Hematopoietic multipotent progenitor cell treated with erythropoietin and hydrocortisone succinate and interleukin-3 and kit ligand, for 17 days (in vitro differentiated cells): Measurements from ENCODE around the gene AOC1.
"Not testable (repeated sequence)": the region's sequence is repeated elsewhere in the genome, so short reads cannot be mapped to it uniquely, and the experiment has no call there.

ENCODE experiments used
- DNase-seq: peaks from one replicate; pipeline ENCODE4 v3.0.0-alpha.2; 2015; ENCODE audit warnings: low spot score

AOC1 gene, protein sequence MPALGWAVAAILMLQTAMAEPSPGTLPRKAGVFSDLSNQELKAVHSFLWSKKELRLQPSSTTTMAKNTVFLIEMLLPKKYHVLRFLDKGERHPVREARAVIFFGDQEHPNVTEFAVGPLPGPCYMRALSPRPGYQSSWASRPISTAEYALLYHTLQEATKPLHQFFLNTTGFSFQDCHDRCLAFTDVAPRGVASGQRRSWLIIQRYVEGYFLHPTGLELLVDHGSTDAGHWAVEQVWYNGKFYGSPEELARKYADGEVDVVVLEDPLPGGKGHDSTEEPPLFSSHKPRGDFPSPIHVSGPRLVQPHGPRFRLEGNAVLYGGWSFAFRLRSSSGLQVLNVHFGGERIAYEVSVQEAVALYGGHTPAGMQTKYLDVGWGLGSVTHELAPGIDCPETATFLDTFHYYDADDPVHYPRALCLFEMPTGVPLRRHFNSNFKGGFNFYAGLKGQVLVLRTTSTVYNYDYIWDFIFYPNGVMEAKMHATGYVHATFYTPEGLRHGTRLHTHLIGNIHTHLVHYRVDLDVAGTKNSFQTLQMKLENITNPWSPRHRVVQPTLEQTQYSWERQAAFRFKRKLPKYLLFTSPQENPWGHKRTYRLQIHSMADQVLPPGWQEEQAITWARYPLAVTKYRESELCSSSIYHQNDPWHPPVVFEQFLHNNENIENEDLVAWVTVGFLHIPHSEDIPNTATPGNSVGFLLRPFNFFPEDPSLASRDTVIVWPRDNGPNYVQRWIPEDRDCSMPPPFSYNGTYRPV

DNA sequence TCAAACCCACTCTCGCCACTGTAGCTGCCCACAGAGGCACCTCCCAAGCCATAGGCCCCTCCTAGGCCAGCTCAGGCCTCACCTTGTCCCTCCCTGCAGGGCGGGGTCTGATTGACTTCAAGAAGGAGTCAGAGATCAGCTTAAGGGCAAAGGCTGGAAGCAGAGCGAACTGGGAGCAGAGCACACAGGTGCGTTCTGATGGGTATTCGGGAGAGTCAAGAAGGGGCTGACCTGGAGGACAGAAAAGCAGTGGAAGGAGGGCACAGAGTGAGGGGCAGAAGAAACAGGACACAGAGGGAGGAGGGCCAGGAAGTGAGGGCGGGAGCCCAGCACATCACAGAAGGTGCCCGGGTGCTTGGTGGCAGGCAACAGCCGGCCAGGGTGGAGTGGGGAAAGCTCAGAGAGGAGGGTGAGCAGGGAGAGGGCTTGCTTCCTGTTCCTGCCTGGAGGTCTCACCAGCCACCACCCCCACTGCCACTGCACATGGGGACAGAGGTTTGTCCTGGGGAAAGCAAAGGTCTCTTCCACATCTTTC is at the start of gene AOC1:
Gene AOC1, plus strand, starts transcription at position 147 of the 535 bp plus-strand sequence. CDS start 3,954 bp downstream, outside the sequence.
- no peak for DNase-seq

DNA sequence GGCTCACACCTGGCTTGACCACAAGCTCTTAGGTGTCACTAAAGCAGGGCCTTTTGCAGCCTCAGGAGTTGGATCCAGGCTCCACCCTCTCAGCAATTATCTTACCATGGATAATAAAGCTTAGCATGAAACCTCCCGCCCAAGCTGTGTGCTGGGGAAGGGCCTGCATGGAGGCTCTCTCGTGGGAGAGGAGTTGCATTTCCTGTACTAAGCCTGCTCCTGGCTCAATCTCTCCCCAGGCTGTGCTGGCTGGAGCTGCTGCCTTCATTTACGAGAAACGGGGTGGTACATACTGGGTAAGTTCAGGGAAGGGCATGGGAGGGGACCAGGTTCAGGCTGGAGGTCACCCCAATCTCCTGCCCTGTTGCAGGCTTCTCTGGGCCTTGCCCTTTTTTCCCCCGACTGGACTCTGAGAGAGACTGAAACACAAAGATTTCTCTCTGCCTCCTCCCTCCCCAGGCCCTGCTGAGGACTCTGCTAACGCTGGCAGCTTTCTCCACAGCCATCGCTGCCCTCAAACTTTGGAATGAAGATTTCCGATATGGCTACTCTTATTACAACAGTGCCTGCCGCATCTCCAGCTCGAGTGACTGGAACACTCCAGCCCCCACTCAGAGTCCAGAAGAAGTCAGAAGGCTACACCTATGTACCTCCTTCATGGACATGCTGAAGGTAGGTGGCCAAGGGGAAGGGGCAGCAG is 49.0 kb upstream of the AOC1 start:
- DNase-seq = no peak

DNA sequence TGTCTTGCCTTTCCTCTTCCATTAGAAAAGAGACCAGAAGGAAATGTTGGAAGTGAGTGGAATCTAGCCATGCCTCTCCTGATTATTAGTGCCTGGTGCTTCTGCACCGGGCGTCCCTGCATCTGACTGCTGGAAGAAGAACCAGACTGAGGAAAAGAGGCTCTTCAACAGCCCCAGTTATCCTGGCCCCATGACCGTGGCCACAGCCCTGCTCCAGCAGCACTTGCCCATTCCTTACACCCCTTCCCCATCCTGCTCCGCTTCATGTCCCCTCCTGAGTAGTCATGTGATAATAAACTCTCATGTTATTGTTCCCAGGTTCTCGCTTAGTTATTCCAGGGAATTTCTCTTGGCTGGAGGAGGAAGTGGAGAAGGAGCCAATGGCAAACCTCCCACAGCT is 47.5 kb upstream of the AOC1 start:
- no peak for DNase-seq

DNA sequence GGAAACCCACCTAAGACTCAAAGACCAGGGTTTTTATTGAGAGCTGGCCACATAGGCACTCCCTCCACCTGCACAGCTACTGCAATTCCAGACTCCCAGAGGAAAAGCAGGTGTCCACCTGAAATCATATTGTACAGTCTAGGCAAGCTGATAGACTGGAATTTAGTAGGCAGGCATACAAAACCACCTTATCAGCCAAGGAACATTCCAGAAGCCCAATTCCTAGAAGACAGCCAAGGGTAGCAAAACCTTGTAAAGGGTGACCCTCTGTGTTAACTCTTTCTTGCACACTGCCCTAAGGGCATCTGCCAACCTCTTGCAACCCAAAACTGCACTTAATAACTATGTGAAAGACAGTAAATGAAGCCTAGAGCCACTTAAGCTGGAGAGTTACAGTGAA is 46.5 kb upstream of the AOC1 start:
- no peak for DNase-seq

DNA sequence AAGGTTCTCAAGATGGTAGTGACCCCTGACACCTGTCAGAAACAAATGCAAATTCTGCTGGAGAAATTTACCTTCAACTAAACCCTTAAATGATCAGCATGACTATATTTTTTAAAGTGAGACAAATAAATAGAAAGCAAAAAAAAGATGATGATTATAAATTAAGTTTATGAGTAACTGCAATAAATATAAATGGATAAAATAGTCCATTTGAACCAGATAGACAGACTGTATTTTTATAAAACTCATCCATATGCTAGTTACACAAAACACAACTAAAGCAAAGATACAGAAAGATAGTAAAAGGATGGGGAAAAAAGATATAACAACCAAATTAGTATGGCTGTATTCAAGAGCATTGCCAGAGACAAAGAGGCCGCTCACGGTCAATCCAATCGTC is 45.9 kb upstream of the AOC1 start:
- no peak for DNase-seq

DNA sequence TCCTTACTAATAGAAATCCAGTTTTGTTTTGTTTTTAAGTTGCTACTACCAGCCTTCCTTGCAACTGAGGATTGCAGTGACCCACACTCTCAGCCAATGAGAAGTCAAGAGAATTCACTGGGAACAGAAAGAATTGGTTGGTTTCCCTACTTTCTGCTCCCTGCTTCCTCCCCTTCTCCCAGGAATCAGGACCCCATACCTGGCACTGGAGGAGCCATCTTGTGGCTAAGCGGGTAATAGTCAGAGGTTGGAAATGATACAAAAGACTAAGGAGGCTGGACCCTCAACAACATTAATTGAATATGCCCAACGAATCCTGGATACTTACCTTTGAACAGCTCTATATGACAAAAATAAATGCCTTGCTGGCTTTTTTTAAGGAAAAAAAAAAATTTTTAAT is 45.5 kb upstream of the AOC1 start:
- DNase-seq = no peak

DNA sequence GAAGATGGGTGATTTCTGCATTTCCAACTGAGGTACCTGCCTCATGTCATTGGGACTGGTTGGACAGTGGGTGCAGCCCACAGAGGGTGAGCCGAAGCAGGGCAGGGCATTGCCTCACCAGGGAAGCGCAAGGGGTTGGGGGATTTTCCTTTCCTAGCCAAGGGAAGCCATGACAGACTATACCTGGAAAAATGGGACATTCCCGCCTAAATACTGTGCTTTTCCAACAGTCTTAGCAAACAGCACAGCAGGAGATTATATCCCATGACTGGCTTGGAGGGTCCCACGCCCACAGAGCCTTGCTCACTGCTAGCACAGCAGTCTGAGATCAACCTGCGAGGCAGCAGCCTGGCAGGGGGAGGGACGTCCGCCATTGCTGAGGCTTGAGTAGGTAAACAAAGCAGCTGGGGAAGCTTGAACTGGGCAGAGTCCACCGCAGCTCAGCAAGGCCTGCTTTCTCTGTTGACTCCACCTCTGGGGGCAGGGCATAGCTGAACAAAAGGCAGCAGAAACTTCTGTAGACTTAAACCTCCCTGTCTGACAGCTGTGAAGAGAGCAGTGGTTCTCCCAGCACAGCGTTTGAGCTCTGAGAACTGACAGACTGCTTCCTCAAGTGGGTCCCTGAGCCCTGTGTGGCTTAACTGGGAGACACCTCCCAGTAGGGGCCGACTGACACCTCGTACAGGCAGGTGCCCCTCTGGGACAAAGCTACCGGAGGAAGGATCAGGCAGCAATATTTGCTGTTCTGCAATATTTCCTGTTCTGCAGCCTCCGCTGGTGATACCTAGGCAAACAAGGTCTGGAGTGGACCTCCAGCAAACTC is 44.5 kb upstream of the AOC1 start:
- not testable (repeated sequence) for DNase-seq

DNA sequence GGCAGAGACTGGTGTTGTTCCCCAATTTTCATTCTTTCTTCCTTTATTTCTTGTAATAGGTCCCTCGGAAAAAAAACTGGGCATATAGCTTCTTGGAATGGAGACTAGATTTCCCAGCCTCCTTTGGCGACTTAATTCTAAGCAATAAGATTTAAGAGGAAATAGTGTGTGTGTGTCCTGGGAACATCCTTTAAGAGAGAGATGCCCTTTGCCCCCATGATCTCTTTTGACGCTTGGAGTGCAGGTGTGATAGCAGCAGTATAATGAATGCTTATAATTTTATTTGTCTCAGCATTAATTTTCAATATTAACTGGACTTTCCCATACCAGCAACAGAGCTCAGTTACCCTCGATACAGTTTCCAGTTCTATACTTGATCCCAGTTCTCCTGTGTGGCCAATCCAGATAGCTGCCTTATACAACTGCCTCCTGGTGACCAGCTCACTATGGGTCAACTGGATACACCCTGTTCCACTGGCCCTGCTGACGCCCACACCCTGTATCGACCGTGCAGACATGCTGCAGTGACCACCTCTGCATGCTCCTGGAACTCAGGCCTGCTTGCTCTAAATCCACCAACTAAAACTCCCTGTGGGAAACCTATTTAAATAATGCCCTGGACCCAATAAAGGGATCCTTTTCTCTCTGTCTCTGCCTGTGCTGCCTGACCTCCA is 37.9 kb upstream of the AOC1 start:
- DNase-seq = no peak

DNA sequence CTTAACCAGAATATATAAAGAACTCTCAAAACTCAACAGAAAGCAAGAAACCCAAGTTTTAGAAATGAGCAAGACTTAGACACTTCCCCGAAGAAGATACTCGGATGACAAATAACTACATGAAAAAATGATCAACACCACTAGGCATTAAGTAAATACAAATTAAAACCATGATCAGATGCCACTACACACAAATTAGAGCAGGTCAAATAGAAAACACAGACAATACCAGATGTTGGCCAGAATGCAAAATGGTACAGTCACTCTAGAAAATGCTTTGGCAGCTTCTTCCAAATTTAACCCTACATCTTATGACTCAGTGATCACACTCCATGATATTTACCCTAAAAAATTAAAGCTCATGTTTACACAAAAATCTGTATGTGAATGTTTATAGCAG is 33.3 kb upstream of the AOC1 start:
- no peak for DNase-seq

DNA sequence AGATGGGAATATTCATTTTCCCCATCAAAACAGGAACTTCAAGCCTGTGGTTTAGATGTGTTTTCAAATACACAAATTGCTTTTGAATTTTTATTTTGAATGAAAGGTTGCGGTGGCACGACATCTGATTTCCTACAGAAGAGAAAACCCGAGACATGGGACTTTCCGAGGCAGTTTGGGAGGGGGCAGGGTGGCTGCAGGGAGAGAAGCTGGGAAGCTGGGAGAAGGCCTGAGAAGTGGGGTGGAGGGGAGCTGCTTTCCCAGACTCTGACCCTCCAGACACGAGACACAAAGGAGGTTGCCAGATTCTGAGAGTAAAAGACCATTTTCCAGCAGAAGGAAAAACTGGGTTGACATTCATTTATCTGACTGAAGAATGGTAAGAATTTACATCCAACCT is 32.2 kb upstream of the AOC1 start:
- no peak for DNase-seq

DNA sequence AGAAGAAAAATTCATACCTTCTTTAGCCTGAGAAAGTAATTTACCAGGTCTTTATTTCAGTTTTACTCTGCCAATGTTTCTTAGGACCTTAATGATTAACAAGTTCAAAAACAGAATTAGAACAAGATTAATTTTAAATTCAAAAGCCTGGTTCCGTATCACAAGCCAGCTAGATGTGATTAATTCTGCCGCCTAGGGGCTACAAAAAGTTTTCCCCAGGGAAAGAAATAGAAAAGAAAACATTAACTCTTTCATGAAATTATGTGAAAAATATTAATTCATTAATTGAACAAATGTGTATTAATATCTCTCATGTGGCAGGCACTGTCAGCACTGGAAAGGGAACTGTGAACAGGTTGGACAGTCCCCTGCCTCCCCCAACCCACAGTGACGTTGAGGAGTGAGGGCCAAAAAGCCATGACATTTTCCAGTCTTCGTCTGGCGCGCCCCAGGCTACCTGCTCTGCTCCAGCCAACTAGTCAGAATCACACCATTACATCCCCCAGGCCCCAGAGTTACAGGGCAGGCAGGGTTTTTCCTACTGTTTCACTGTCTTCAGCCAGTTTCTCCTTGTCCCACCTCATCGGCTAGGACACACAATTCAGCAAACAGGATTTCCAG is 31.6 kb upstream of the AOC1 start:
- no peak for DNase-seq

DNA sequence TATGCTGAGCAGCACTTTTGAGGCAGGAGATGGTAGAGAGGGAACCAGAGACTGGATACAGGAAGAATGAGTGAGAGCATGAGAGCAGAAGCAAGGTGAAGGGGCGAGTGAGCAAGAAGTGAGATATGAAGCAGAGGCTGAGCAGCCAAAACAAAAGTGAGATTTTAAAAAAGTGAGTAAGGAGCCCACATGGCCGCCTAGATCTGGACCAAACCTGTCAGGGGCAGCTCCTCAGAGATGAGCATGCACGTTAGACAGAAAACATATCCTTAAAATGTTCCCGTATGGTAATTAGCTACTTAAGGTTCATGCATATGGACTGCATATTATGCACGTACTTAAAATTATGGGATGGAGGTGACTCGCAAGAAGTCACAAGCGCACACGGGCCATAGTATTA is 29.3 kb upstream of the AOC1 start:
- no peak for DNase-seq

DNA sequence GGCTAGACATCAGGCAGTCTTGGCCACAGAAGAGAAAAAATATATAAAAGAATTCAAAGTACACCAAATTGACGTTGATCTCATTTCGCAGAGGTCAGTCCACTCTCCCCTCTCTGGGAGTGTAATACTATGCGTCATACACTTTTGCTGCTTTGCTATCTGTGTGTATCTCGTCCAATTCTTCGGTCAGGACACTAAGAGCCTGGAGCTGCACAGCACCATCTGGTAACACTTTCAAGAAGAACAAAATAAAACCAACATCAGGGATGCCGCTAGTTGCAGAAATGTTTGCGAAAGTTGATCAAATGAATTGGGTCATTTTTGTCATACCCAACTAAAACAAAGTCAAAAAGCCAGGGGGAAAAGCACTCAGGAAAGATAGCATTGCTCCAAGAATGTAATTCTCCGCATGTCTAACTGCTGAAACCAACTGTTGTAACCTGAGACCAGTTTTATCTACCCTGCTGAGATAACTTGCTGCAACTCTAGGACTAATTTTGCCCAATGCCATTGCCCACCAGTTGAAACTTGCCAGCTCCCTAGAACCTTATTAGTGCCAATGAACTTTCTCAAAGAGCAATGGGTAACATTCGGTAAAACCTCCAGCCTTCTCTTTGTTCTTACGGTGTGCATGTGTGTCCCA is 28.7 kb upstream of the AOC1 start:
- DNase-seq = no peak

DNA sequence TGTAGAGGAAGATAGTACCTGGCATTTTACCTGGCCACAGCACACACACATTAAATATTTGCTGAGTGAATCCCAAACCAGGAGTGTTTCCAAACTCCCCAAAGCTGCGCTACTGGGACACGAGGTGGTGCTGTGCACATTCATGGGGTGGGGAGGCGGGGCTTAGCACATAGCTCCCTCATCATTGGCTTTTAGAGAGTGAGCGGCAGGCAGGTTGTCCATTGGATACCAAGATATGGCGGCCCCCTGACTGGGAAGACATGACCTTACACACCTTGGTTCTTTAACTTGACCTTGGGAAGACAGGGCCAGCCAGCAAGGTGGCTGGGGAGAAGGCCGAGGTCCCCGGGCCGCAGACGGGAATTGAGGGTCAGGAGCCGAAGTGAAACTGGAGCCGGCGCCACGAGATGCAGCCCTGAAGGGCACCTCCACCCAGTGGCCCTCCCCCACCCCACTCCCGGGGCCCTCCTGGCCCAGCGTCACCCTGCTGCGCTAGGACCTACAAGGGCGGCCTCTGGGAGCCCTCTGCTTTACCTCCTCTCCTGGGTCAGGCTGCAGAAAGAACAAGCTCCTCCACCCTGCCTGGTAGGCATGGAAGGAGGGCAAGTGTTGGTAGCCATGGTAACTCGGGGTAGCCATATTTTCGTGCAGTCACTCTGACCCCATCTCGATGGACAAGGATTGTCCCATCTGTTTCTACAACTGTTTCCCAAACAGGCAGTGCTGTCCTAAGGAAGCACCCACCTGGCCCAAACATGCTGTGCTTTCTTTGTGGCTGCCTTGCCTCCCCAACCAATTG is 27.7 kb upstream of the AOC1 start:
- DNase-seq = no peak

DNA sequence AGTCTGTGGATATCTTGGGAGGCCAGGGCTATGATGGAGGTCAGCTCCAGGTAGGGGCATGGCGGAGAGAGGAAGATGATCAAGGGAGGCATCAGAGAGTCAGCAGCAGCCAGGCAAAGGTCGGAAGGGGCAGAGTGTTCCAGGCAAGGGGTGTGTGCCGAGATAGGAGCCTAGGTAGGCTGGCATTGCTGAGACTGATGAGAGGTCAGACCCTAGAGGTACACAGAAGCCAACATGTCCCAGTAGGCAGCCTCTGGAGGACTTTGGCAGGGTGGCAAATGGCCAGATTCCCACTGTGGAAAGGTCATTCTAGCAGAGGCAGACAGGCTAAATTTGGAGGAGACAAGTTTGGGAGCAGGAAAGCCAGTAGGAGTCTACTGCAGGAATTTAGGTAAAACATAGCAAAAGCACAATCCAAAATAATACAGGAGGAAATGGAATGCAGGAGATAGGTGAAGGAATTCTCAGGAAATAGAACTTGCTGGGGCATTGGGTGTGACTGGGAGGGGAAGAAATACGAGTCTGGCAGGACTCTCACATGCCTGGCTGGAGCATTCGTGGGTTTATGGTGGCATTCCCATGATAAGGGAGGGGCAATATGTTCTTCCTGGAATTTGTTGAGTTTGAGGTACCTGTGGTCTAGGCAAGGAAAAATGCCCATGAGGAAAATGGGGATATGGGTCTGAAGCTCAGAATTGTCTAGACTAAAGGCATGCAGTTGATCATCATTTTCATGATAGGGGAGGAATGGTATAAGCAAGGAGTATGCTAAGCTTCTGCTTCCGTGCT is 26.1 kb upstream of the AOC1 start:
- DNase-seq = no peak

DNA sequence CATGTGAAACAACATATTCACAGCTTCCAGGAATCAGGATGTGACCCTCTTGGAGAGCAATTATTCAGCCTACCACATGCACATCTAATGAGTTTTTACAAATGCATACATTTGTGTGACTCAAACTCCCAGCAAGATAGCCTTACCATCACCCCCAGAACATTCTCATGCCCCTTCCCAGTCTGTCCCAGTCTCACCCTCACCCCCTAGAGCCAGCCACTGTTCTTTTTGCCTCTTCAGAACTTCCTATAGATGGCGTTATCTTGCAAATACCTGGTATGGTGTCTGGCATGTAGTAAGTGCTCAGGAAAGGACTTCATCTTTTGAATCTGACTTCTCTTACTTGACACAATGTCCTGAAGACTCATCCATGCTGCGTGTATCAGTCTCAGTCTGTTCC is 23.9 kb upstream of the AOC1 start:
- no peak for DNase-seq

DNA sequence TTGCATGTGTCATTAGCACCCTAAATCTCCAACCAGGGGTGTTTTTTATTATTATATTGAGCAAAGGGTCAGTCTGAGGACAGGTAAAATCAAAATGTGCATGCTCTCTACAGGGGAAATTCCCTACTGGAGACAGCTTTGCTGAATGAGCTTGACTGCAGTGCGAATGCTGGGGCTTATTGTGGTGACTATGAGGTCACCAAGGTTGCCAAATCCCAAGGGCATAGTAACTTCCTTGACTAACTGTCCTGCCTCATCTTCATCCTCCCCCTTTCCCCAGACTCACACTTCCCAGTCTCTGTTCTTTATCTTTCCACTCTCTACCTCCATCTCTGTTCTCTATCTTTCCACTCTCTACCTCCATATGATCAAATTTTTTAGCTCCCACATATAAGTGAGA is 22.9 kb upstream of the AOC1 start:
- no peak for DNase-seq

DNA sequence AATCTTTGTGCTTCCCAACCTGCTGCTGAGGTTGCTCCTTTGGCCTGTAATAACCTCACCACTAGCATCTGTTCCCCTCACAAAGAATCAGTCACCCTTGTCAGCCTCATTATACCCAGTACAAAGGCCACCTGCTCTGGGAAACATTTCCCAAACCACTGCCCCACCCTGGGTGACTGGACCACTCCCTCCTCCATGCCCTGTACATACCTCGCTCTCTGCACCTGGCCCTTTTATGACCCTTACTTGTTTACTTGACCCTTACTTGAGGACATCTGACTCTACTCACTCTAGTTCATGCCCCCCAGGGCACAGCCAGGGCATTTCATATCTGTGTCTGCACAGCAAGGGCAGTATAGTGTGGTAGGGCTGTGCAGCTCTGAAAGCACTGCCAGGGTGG is 21.4 kb upstream of the AOC1 start:
- no peak for DNase-seq

DNA sequence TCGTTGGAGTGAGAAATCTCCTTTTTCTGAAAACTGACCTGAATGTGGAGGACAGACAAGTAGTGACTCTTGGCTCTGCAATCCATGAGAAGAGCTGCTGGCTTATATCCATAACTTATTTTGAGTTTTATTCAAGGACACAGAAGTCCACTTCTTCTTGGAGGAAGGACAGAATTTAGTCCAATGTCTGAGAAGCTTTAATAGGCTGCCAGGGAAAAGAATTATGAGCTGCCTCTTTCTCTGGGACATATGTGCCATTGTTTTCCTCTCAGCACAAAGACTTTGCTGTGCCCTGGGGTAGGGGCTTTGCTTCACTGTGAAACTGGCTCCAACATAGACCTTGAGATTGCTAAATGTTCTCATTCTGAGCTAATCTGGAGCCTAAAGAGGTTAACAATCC is 20.5 kb upstream of the AOC1 start:
- no peak for DNase-seq
